GM19238 (cell line): ENCODE data around the gene CALD1.

ENCODE experiments used
- DNase-seq: peaks from one replicate; pipeline ENCODE4 v3.0.0; 2011; ENCODE audit warnings: low spot score; ENCODE audit not compliant: insufficient read length

CALD1 gene

GRCh38 chr7:134785842-134786241, 6.4 kb downstream of the CALD1 start:
- no peak for DNase-seq

GRCh38 chr7:134787064-134787463, 7.6 kb downstream of the CALD1 start:
- no peak for DNase-seq

- DNase-seq = no peak
Observed at GRCh38 chr7:134787720-134788119, 8.3 kb downstream of the CALD1 start.

GRCh38 chr7:134788191-134788590, 8.8 kb downstream of the CALD1 start:
- DNase-seq = no peak

- DNase-seq = no peak
Observed at GRCh38 chr7:134789967-134790685, 10.7 kb downstream of the CALD1 start.

- DNase-seq = no peak
Observed at GRCh38 chr7:134792968-134793367, 13.5 kb downstream of the CALD1 start.

- DNase-seq = no peak
Observed at GRCh38 chr7:134795231-134795630, 15.8 kb downstream of the CALD1 start.

- no peak for DNase-seq
Observed at GRCh38 chr7:134798155-134798554, 18.7 kb downstream of the CALD1 start.

GRCh38 chr7:134799377-134799776, 19.9 kb downstream of the CALD1 start:
- DNase-seq = no peak

GRCh38 chr7:134802762-134803161, 23.3 kb downstream of the CALD1 start:
- DNase-seq = no peak

GRCh38 chr7:134804351-134804750, 24.9 kb downstream of the CALD1 start:
- DNase-seq = no peak

- no peak for DNase-seq
Observed at GRCh38 chr7:134804854-134805253, 25.4 kb downstream of the CALD1 start.

- DNase-seq = no peak
Observed at GRCh38 chr7:134806197-134806596, 26.8 kb downstream of the CALD1 start.

GRCh38 chr7:134809616-134810015, 30.2 kb downstream of the CALD1 start:
- no peak for DNase-seq

- DNase-seq = no peak
Observed at GRCh38 chr7:134811765-134812164, 32.3 kb downstream of the CALD1 start.

GRCh38 chr7:134813663-134814396, 34.4 kb downstream of the CALD1 start:
- no peak for DNase-seq

- no peak for DNase-seq
Observed at GRCh38 chr7:134814730-134815364, 35.4 kb downstream of the CALD1 start.

- no peak for DNase-seq
Observed at GRCh38 chr7:134818613-134819345, 39.3 kb downstream of the CALD1 start.

GRCh38 chr7:134819401-134819800, 40.0 kb downstream of the CALD1 start:
- no peak for DNase-seq

- DNase-seq = no peak
Observed at GRCh38 chr7:134820295-134820694, 40.9 kb downstream of the CALD1 start.

GRCh38 chr7:134820778-134821177, 41.3 kb downstream of the CALD1 start:
- DNase-seq = no peak

- DNase-seq = no peak
Observed at GRCh38 chr7:134823400-134823799, 44.0 kb downstream of the CALD1 start.
